Panc1 (cell line): ENCODE measurements around the gene UAP1.

Source experiments
- TF ChIP-seq, protein P1 (sequence below): fragments of 450-650 bp; IDR thresholded peaks from 2 replicates; pipeline ENCODE4 v1.5.1; 2017; ENCODE audit warnings: mild to moderate bottlenecking
- TF ChIP-seq, protein P2 (sequence below), 2 experiments: IDR thresholded peaks; 2 replicates each; pipeline ENCODE4 v1.6.1; 2011 to 2012; ENCODE audit warnings: low read depth in 2 of 2, control low read depth in 1 of 2, low read length in 1 of 2, mild to moderate bottlenecking in 1 of 2, moderate library complexity in 1 of 2; ENCODE audit not compliant: insufficient read depth in 1 of 2

DNA sequence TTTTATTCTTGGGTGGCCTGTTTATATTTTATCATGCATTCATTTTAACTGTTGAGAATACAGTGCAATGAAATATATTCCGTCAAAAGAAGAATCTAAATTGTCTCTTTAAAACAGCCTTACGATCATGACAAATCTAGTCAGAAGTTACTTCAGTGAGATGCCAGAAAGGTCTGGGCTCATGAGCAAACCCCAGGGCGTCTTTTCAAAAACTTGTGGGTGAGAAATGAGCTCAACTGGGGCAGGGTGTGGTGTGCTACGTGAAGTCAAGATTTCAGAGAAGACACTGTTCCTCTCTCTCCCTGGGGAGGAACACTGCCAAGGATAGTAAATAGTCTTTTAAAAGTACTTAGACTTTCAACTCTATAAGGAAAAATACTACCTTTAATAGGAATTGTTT lies 13.4 kb upstream of the UAP1 start:
- TF ChIP-seq, protein P1, sequence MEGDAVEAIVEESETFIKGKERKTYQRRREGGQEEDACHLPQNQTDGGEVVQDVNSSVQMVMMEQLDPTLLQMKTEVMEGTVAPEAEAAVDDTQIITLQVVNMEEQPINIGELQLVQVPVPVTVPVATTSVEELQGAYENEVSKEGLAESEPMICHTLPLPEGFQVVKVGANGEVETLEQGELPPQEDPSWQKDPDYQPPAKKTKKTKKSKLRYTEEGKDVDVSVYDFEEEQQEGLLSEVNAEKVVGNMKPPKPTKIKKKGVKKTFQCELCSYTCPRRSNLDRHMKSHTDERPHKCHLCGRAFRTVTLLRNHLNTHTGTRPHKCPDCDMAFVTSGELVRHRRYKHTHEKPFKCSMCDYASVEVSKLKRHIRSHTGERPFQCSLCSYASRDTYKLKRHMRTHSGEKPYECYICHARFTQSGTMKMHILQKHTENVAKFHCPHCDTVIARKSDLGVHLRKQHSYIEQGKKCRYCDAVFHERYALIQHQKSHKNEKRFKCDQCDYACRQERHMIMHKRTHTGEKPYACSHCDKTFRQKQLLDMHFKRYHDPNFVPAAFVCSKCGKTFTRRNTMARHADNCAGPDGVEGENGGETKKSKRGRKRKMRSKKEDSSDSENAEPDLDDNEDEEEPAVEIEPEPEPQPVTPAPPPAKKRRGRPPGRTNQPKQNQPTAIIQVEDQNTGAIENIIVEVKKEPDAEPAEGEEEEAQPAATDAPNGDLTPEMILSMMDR: no peak
- TF ChIP-seq, protein P2, sequence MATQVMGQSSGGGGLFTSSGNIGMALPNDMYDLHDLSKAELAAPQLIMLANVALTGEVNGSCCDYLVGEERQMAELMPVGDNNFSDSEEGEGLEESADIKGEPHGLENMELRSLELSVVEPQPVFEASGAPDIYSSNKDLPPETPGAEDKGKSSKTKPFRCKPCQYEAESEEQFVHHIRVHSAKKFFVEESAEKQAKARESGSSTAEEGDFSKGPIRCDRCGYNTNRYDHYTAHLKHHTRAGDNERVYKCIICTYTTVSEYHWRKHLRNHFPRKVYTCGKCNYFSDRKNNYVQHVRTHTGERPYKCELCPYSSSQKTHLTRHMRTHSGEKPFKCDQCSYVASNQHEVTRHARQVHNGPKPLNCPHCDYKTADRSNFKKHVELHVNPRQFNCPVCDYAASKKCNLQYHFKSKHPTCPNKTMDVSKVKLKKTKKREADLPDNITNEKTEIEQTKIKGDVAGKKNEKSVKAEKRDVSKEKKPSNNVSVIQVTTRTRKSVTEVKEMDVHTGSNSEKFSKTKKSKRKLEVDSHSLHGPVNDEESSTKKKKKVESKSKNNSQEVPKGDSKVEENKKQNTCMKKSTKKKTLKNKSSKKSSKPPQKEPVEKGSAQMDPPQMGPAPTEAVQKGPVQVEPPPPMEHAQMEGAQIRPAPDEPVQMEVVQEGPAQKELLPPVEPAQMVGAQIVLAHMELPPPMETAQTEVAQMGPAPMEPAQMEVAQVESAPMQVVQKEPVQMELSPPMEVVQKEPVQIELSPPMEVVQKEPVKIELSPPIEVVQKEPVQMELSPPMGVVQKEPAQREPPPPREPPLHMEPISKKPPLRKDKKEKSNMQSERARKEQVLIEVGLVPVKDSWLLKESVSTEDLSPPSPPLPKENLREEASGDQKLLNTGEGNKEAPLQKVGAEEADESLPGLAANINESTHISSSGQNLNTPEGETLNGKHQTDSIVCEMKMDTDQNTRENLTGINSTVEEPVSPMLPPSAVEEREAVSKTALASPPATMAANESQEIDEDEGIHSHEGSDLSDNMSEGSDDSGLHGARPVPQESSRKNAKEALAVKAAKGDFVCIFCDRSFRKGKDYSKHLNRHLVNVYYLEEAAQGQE (IDR thresholded peaks at IDR 0.05; ENCODE audit: insufficient read depth in 1 of 2, low read depth in 2 of 2, low read length in 1 of 2): no peak
